Measurements from ENCODE around the gene SAE1.

DNA sequence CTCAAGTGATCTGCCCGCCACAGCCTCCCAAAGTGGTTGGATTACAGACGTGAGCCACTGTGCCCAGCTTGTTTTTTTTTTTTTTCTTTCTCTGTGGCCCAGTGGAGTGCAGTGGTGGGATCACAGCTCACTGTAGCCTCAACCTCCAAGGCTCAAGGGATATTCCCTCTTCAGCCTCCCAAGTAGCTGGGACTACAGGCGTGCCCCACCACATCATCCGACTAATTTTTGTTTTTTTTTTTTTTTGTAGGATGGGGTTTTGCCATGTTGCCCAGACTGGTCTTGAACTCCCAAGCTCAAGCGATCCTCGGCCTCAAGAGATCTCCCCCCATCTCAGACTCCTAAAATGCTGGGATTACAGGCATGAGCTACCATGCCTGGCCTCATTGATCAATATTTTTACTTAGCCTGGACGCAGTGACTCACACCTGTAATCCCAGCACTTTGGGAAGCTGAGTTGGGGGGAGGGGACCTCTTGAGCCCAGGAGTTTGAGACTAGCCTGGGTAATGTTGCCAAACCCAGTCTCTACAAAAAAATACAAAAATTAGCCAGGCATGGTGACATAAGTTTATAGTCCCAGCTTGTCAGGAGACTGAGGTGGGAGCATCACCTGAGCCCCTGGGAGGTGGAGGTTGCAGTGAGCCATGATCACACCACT lies 1.7 kb downstream of the SAE1 start:
- no peak for TF ChIP-seq POLR2AphosphoS5 (IDR thresholded peaks at IDR 0.05; ENCODE audit: borderline replicate concordance, low read depth, low read length)
- no peak for TF ChIP-seq EZH2 (IDR thresholded peaks at IDR 0.05)
